A673 (cell line): Measurements from ENCODE around the gene LNX1.

Source experiments
- EZH2 ChIP-seq: fragments of 200-600 bp; sonication (generic); IDR thresholded peaks from 2 replicates; pipeline ENCODE4 v1.6.1; 2017; ENCODE audit warnings: borderline replicate concordance, low read depth, mild to moderate bottlenecking, mixed read lengths, antibody characterized with exemption, low read length; ENCODE audit not compliant: poor library complexity, severe bottlenecking
- TF ChIP-seq, protein P1 (sequence below): fragments of 300-800, 200-600 bp; sonication (generic); conservative IDR thresholded peaks from 2 replicates; pipeline ENCODE4 v1.5.1; 2017; ENCODE audit warnings: low read depth, mild to moderate bottlenecking, antibody characterized with exemption, low read length, moderate library complexity, mixed read lengths

DNA sequence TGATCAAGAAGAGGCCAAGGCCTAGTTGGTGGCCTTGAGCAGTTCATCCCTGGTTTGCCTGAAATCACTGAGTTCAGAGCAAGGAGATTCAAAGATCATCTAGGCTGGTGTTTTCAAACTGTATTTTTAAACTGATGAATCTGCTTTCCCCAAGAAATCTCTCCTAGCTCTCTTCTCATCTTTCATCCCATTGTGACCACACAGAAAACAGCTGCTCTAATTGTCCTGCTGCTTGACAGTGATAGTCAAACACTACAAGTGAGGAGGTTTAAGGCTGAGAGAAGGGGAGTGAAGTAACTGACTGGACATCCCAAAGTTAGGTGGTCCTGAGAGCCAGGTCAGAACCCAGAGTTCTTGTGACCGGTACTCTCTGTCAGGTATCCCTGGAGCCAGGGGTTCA, 91.5 kb downstream of the LNX1 start:
- TF ChIP-seq, protein P1, sequence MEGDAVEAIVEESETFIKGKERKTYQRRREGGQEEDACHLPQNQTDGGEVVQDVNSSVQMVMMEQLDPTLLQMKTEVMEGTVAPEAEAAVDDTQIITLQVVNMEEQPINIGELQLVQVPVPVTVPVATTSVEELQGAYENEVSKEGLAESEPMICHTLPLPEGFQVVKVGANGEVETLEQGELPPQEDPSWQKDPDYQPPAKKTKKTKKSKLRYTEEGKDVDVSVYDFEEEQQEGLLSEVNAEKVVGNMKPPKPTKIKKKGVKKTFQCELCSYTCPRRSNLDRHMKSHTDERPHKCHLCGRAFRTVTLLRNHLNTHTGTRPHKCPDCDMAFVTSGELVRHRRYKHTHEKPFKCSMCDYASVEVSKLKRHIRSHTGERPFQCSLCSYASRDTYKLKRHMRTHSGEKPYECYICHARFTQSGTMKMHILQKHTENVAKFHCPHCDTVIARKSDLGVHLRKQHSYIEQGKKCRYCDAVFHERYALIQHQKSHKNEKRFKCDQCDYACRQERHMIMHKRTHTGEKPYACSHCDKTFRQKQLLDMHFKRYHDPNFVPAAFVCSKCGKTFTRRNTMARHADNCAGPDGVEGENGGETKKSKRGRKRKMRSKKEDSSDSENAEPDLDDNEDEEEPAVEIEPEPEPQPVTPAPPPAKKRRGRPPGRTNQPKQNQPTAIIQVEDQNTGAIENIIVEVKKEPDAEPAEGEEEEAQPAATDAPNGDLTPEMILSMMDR, result no peak
- no peak for TF ChIP-seq EZH2
